Measurements from ENCODE around the gene SCOC.
A peak's percentile ranks its signal among the peaks of the same experiment; 100 is the strongest.

SCOC gene

GRCh38 chr4:140357868-140358267, 15.6 kb upstream of the SCOC start:
- no peak overlapping the region for H3K4me2 ChIP-seq (ENCODE audit: low read depth, low read length, poor library complexity, severe bottlenecking)

GRCh38 chr4:140358281-140358680, 15.2 kb upstream of the SCOC start:
- Histone ChIP-seq H3K9ac (ENCODE audit: low read length) (no peak overlapping the region), H3K4me3 (ENCODE audit: insufficient read depth, low read length, poor library complexity, severe bottlenecking) (no peak overlapping the region), H3K9me3 (ENCODE audit: insufficient read depth, low read length) (no peaks in the 10 kb centered on the region), H3K79me2 (ENCODE audit: insufficient read depth, low read length) (no peaks in the 10 kb centered on the region), H3F3A (ENCODE audit: insufficient read depth) (no peaks in the 10 kb centered on the region), H3K27ac (ENCODE audit: low read depth, low read length) (no peak overlapping the region), H3K27me3 (ENCODE audit: low read length) (no peaks in the 10 kb centered on the region), H2AFZ (ENCODE audit: low read depth, low read length, severe bottlenecking) (no peak overlapping the region), H3K4me2 (ENCODE audit: low read depth, low read length, poor library complexity, severe bottlenecking) (no peak overlapping the region), H3K36me3 (ENCODE audit: low read length) (no peaks in the 10 kb centered on the region), H4K20me1 (ENCODE audit: low read depth, low read length) (no peaks in the 10 kb centered on the region), H3K9me2 (replicated peaks; ENCODE audit: insufficient read depth, low read length) (no peaks in the 10 kb centered on the region)
- TF ChIP-seq EZH2phosphoT487 (conservative IDR thresholded peaks at IDR 0.05; ENCODE audit: low read length), result no peak
- TF ChIP-seq CTCF (IDR thresholded peaks at IDR 0.05; ENCODE audit: insufficient read depth, low read length, poor library complexity, severe bottlenecking), result no peak

More at GRCh38 chr4:140357868-140358267, 15.6 kb upstream of the SCOC start:
- H2AFZ ChIP-seq (ENCODE audit: low read depth, low read length, severe bottlenecking), result no peak overlapping the region
- H3K9me3 ChIP-seq (ENCODE audit: insufficient read depth, low read length), result no peaks in the 10 kb centered on the region
- no peaks in the 10 kb centered on the region for H4K20me1 ChIP-seq (ENCODE audit: low read depth, low read length)
- no peaks in the 10 kb centered on the region for H3F3A ChIP-seq (ENCODE audit: insufficient read depth)
- H3K79me2 ChIP-seq (ENCODE audit: insufficient read depth, low read length), result no peaks in the 10 kb centered on the region
- no peak for TF ChIP-seq EZH2phosphoT487 (conservative IDR thresholded peaks at IDR 0.05; ENCODE audit: low read length)
- TF ChIP-seq CTCF (IDR thresholded peaks at IDR 0.05; ENCODE audit: insufficient read depth, low read length, poor library complexity, severe bottlenecking), result no peak
- no peaks in the 10 kb centered on the region for H3K9me2 ChIP-seq (replicated peaks; ENCODE audit: insufficient read depth, low read length)
- no peak overlapping the region for H3K9ac ChIP-seq (ENCODE audit: low read length)
- no peak overlapping the region for H3K4me3 ChIP-seq (ENCODE audit: insufficient read depth, low read length, poor library complexity, severe bottlenecking)
- H3K27me3 ChIP-seq (ENCODE audit: low read length), result no peaks in the 10 kb centered on the region
- no peaks in the 10 kb centered on the region for H3K36me3 ChIP-seq (ENCODE audit: low read length)
- no peak overlapping the region for H3K27ac ChIP-seq (ENCODE audit: low read depth, low read length)

GRCh38 chr4:140359562-140360427, 13.7 kb upstream of the SCOC start:
- no peaks in the 10 kb centered on the region for H3K27me3 ChIP-seq (ENCODE audit: low read length)
- no peak overlapping the region for H3K4me2 ChIP-seq (ENCODE audit: low read depth, low read length, poor library complexity, severe bottlenecking)
- H3K9ac ChIP-seq (ENCODE audit: low read length), result no peak overlapping the region
- no peak overlapping the region for H3K4me3 ChIP-seq (ENCODE audit: insufficient read depth, low read length, poor library complexity, severe bottlenecking)
- no peaks in the 10 kb centered on the region for H3K9me3 ChIP-seq (ENCODE audit: insufficient read depth, low read length)
- H3K79me2 ChIP-seq (ENCODE audit: insufficient read depth, low read length), result no peaks in the 10 kb centered on the region
- no peaks in the 10 kb centered on the region for H4K20me1 ChIP-seq (ENCODE audit: low read depth, low read length)
- H3K27ac ChIP-seq (ENCODE audit: low read depth, low read length), result no peak overlapping the region
- TF ChIP-seq EZH2phosphoT487 (conservative IDR thresholded peaks at IDR 0.05; ENCODE audit: low read length) (no peak), CTCF (IDR thresholded peaks at IDR 0.05; ENCODE audit: insufficient read depth, low read length, poor library complexity, severe bottlenecking) (peak; percentile 53)
- no peaks in the 10 kb centered on the region for H3K36me3 ChIP-seq (ENCODE audit: low read length)
- H3F3A ChIP-seq (ENCODE audit: insufficient read depth), result no peaks in the 10 kb centered on the region
- no peaks in the 10 kb centered on the region for H3K9me2 ChIP-seq (replicated peaks; ENCODE audit: insufficient read depth, low read length)
- H2AFZ ChIP-seq (ENCODE audit: low read depth, low read length, severe bottlenecking), result no peak overlapping the region

All from SU-DHL-6 (cell line).